PC-9 (cell line): ENCODE results near the gene TRAPPC13. TPM values are rescaled to one million over a fixed set of nuclear protein-coding genes. Genes with fewer than 3 reads are reported as not detected.
"Not testable (repeated sequence)": the region's sequence is repeated elsewhere in the genome, so short reads cannot be mapped to it uniquely, and the experiment has no call there.

Experiments
- BruUV-seq: library from RNA; stranded (reverse); fragments of 400-500 nt; replicated peaks from 2 replicates; lab custom pipeline; 2021; lab: Mats Ljungman, UMichigan
- CTCF ChIA-PET: fragments of 300-600 bp; sonication (Branson Sonifier 250); formaldehyde crosslinking; loops from one replicate; lab custom pipeline; 2022; ENCODE audit warnings: antibody characterized with exemption; lab: Charles Lee
- POLR2A ChIA-PET: fragments of 300-600 bp; sonication (Branson Sonifier 250); formaldehyde crosslinking; loops from one replicate; lab custom pipeline; 2022; ENCODE audit warnings: antibody characterized with exemption; ENCODE audit not compliant: unreplicated experiment; lab: Charles Lee
- DNase-seq, 2 experiments: peaks; one replicate each; pipeline versions ENCODE4 v3.0.0 to v3.0.0-alpha.2; 2015 to 2022; ENCODE audit warnings: mixed read lengths in 1 of 2
- H2AFZ ChIP-seq: fragments of 200-600 bp; sonication (generic); 2 replicates; pipeline ENCODE4 v1.8.1; 2017; ENCODE audit warnings: antibody characterized with exemption
- H3F3A ChIP-seq: fragments of 200-600 bp; sonication (generic); 2 replicates; pipeline ENCODE4 v1.8.1; 2017; ENCODE audit warnings: antibody characterized with exemption, mild to moderate bottlenecking, low read depth; ENCODE audit not compliant: insufficient read depth
- H3K27ac ChIP-seq: fragments of 200-600 bp; sonication (generic); 2 replicates; pipeline ENCODE4 v1.6.1; 2016; ENCODE audit warnings: mixed run types
- H3K27me3 ChIP-seq: fragments of 200-600 bp; sonication (generic); 2 replicates; pipeline ENCODE4 v1.6.1; 2016; ENCODE audit warnings: low read depth, mixed run types; ENCODE audit not compliant: insufficient read depth
- H3K36me3 ChIP-seq: fragments of 200-600 bp; sonication (generic); 2 replicates; pipeline ENCODE4 v1.6.1; 2016; ENCODE audit warnings: low read depth, mixed run types
- H3K4me1 ChIP-seq: fragments of 200-600 bp; sonication (generic); replicated peaks from 2 replicates; pipeline ENCODE4 v1.6.1; 2016; ENCODE audit warnings: mixed run types; ENCODE audit not compliant: insufficient read depth
- H3K4me2 ChIP-seq: fragments of 200-600 bp; sonication (generic); 2 replicates; pipeline ENCODE4 v1.6.1; 2017; ENCODE audit warnings: mixed run types
- H3K4me3 ChIP-seq: fragments of 200-600 bp; sonication (generic); 2 replicates; pipeline ENCODE4 v1.6.1; 2016; ENCODE audit warnings: mixed run types
- H3K79me2 ChIP-seq: fragments of 200-600 bp; sonication (generic); 2 replicates; pipeline ENCODE4 v1.6.1; 2017; ENCODE audit warnings: low read depth, mixed run types
- H3K9me2 ChIP-seq: fragments of 200-600 bp; sonication (generic); 2 replicates; pipeline ENCODE4 v1.8.1; 2017; ENCODE audit warnings: mild to moderate bottlenecking; ENCODE audit not compliant: insufficient read depth
- H3K9me3 ChIP-seq: fragments of 200-600 bp; sonication (generic); 2 replicates; pipeline ENCODE4 v1.8.1; 2016; ENCODE audit warnings: low read depth; ENCODE audit not compliant: insufficient read depth
- H4K20me1 ChIP-seq: fragments of 200-600 bp; sonication (generic); 2 replicates; pipeline ENCODE4 v1.8.1; 2017; ENCODE audit not compliant: insufficient read depth
- EZH2 ChIP-seq: fragments of 200-600 bp; sonication (generic); IDR thresholded peaks from 2 replicates; pipeline ENCODE4 v1.8.0; 2017; ENCODE audit warnings: antibody characterized with exemption, low read depth
- intact Hi-C: fragments of 100-400 bp; cut with micrococcal nuclease; formaldehyde crosslinking; loops from one replicate; pipeline ENCODE4 v1.10.0; 2022; ENCODE audit not compliant: unreplicated experiment
- total RNA-seq: library from RNA; stranded (reverse); gene quantifications from 2 replicates; pipeline ENCODE4 v1.2.3, GENCODE V29; 2021
- TF ChIP-seq, protein P1 (sequence below): fragments of 200-600 bp; sonication (generic); conservative IDR thresholded peaks from 2 replicates; pipeline ENCODE4 v1.6.1; 2017; ENCODE audit warnings: mixed run types, antibody characterized with exemption, mild to moderate bottlenecking, moderate library complexity

The TRAPPC13 gene
- total RNA-seq, 1 experiment from 2014 or later: 16.2 TPM

DNA sequence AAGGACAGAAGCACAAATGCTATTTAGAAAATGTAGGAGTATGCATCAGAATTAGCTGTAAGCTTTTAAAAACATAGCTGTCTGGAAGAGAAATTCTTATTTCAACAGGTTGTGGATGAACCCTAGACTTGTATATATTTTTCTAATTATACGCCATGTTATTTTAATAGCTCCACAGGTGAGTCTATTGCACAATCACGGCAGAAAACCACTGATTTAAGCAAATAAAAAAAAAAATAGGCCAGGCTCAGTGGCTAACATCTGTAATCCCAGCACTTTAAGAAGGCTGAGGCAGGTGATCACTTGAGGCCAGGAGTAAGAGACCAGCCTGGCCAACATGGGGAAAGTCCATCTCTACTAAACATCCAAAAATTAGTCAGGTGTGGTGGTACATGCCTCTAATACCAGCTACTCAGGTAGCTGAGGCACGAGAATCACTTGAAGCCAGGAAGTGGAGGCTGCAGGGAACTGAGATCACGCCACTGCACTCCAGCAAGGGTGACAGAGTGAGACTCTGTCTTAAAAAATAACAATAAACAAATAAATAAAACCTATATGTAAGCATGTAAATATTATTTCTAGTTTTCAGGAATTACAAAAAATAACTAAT lies 12.4 kb upstream of the TRAPPC13 start:
- POLR2A ChIA-PET: interaction anchor here (0.6 kb wide), 2 partner anchors 121 to 314 kb away, joined by 3 to 4 read pairs; no protein-coding TSS in a partner anchor

DNA sequence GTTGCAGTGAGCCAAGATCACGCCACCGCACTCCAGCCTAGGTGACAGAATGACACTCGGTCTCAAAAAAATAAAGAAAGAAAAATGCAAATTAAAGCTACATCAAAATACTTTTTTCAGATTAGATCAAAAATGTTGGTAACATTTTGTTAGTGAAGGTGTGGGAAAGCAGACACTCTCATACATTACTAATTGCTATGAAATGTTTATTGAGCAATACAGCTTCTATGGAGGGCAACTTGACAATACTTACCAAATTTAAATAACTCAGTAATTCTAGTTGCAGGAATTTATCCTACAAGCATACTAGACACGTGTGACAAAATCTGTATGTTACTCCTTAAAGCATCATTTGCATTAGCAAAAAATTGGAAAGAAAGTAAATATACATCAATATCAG lies 4.8 kb upstream of the TRAPPC13 start:
- H3F3A ChIP-seq: no peaks in the 10 kb centered on the region
- no peaks in the 10 kb centered on the region for H3K27me3 ChIP-seq
- H3K4me2 ChIP-seq: no peak overlapping the region
- TF ChIP-seq EZH2: no peak
- TF ChIP-seq, protein P1, sequence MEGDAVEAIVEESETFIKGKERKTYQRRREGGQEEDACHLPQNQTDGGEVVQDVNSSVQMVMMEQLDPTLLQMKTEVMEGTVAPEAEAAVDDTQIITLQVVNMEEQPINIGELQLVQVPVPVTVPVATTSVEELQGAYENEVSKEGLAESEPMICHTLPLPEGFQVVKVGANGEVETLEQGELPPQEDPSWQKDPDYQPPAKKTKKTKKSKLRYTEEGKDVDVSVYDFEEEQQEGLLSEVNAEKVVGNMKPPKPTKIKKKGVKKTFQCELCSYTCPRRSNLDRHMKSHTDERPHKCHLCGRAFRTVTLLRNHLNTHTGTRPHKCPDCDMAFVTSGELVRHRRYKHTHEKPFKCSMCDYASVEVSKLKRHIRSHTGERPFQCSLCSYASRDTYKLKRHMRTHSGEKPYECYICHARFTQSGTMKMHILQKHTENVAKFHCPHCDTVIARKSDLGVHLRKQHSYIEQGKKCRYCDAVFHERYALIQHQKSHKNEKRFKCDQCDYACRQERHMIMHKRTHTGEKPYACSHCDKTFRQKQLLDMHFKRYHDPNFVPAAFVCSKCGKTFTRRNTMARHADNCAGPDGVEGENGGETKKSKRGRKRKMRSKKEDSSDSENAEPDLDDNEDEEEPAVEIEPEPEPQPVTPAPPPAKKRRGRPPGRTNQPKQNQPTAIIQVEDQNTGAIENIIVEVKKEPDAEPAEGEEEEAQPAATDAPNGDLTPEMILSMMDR: no peak
- no peak overlapping the region for H3K4me3 ChIP-seq
- peaks cover 14% of the 10 kb centered on the region; the same call in 1 of the 2 replicates for H4K20me1 ChIP-seq
- peaks cover 10% of the 10 kb centered on the region; the same call in 1 of the 2 replicates for H3K36me3 ChIP-seq
- peak in 1 of 2 experiments; percentile 42 for DNase-seq
- peaks cover 57% of the 10 kb centered on the region for H3K79me2 ChIP-seq
- POLR2A ChIA-PET: interaction anchor here (0.7 kb wide), 1 partner anchor 12 kb away, joined by 4 read pairs; no protein-coding TSS in a partner anchor
- peaks cover 12% of the 10 kb centered on the region for H3K4me1 ChIP-seq
- H3K9me3 ChIP-seq: no peaks in the 10 kb centered on the region
- no peaks in the 10 kb centered on the region for H3K9me2 ChIP-seq
- H2AFZ ChIP-seq: no peak overlapping the region
- H3K27ac ChIP-seq: no peak overlapping the region
- intact Hi-C loops: no loop called here
- no TSS peak for BruUV-seq
- CTCF ChIA-PET: interaction anchor here (0.7 kb wide), 1 partner anchor 686 kb away, joined by 3 read pairs; no protein-coding TSS in a partner anchor

More for the DNA sequence above, 12.4 kb upstream of the TRAPPC13 start:
- H3K4me1 ChIP-seq: peaks cover 9% of the 10 kb centered on the region; the same call in 1 of the 2 replicates
- CTCF ChIA-PET: no interaction called here
- H3K27ac ChIP-seq: 0 out of 2 replicates have a peak overlapping the region, but pooled peaks have one; percentile 16
- H2AFZ ChIP-seq: no peak overlapping the region
- no peak overlapping the region for H3K4me3 ChIP-seq
- H3K79me2 ChIP-seq: no peaks in the 10 kb centered on the region; the same call in 1 of the 2 replicates
- no peaks in the 10 kb centered on the region for H3K9me2 ChIP-seq
- TF ChIP-seq, protein P1: no peak
- TF ChIP-seq EZH2: no peak
- H4K20me1 ChIP-seq: 0 out of 2 replicates have a peak, but pooled peaks cover 5% of the 10 kb centered on the region
- no peaks in the 10 kb centered on the region for H3K27me3 ChIP-seq
- no peaks in the 10 kb centered on the region for H3K9me3 ChIP-seq
- no peak overlapping the region for H3K4me2 ChIP-seq
- DNase-seq: no peak
- intact Hi-C loops: no loop called here
- no TSS peak for BruUV-seq
- H3F3A ChIP-seq: peaks cover 9% of the 10 kb centered on the region
- peaks cover 36% of the 10 kb centered on the region for H3K36me3 ChIP-seq

- DNase-seq, H2AFZ ChIP-seq, BruUV-seq, H4K20me1 ChIP-seq, H3K4me3 ChIP-seq, H3K9me3 ChIP-seq, intact Hi-C loops, H3K27ac ChIP-seq, CTCF ChIA-PET, POLR2A ChIA-PET, H3F3A ChIP-seq, H3K27me3 ChIP-seq, H3K36me3 ChIP-seq, H3K9me2 ChIP-seq: not testable (repeated sequence)
- peaks cover 22% of the 10 kb centered on the region for H3K4me1 ChIP-seq
- H3K79me2 ChIP-seq: peaks cover 77% of the 10 kb centered on the region
- H3K4me2 ChIP-seq: peak overlapping the region; percentile 86
Observed at GRCh38 chr5:65621961-65622360, 2.9 kb upstream of the TRAPPC13 start.
